ENCODE measurements around the gene KIRREL3. TPM values are rescaled to one million over a fixed set of nuclear protein-coding genes. Genes with fewer than 3 reads are reported as not detected.

KIRREL3 gene
- total RNA-seq, 1 donor from 2014 or later: not detected

DNA sequence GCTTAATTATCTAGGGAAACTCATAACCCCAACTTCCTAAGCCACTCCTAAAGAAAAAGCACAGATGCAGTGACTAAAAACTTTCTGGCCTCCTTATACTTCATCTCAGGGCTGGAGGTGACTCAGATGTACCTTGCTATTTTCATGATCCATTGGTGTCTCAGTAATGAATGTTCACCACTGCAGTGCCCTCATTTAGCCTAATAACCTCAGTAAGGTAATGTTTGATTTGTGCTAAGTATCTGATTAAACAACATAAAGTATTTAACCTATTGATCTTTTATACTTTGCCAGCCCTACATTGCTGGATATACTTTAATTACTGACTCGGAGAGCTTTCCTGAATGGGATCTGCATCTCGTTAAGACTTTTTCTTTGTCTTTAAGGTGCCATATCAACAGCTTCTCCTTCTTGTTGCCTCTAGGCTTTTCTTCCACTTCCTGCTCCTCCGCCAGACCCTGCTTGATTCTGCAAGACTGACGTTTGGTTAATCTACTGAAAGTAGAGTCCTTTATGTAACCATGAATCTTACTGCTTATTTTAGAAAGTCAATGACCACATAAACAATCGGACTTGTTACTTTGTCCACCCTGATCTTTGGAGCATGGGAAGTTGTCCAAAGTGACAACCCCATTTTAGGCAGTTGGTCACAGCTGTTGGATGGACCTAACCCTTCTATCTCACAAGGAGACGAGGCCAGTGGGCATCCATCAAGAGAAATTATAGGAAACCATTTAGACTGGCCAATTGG, 342.1 kb downstream of the KIRREL3 start:
- Histone ChIP-seq H3K4me3 (ENCODE audit: low read depth, low read length) (no peak overlapping the region), H3K27me3 (ENCODE audit: control insufficient read depth, insufficient read depth, low read length) (no peaks in the 10 kb centered on the region), H3K36me3 (ENCODE audit: control insufficient read depth, insufficient read depth, low read length) (no peaks in the 10 kb centered on the region)
- TF ChIP-seq, protein P1, sequence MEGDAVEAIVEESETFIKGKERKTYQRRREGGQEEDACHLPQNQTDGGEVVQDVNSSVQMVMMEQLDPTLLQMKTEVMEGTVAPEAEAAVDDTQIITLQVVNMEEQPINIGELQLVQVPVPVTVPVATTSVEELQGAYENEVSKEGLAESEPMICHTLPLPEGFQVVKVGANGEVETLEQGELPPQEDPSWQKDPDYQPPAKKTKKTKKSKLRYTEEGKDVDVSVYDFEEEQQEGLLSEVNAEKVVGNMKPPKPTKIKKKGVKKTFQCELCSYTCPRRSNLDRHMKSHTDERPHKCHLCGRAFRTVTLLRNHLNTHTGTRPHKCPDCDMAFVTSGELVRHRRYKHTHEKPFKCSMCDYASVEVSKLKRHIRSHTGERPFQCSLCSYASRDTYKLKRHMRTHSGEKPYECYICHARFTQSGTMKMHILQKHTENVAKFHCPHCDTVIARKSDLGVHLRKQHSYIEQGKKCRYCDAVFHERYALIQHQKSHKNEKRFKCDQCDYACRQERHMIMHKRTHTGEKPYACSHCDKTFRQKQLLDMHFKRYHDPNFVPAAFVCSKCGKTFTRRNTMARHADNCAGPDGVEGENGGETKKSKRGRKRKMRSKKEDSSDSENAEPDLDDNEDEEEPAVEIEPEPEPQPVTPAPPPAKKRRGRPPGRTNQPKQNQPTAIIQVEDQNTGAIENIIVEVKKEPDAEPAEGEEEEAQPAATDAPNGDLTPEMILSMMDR (IDR thresholded peaks at IDR 0.05; ENCODE audit: insufficient read depth, low read length, severe bottlenecking): no peak
- DNase-seq (ENCODE audit: low read depth) (no peak), FAIRE-seq (no peak)

DNA sequence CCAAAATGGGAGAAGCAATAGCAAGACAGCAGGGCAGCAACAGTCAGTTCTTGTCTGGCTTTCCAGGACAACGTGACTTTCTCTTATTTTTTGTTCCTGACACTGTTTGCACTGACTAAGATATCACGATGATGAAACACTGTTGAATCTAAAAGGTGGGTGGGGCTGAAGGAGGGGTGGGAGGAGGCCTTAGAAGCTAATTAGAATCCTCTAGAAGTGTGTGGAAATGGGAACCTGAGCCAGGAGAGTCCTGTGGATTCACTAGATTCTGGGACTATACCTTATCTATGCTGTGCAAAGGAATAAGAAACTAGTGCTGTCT, 344.8 kb downstream of the KIRREL3 start:
- Histone ChIP-seq H3K36me3 (ENCODE audit: control insufficient read depth, insufficient read depth, low read length) (no peaks in the 10 kb centered on the region), H3K27me3 (ENCODE audit: control insufficient read depth, insufficient read depth, low read length) (no peaks in the 10 kb centered on the region), H3K4me3 (ENCODE audit: low read depth, low read length) (no peak overlapping the region)
- no peak for FAIRE-seq
- TF ChIP-seq, protein P1 (IDR thresholded peaks at IDR 0.05; ENCODE audit: insufficient read depth, low read length, severe bottlenecking): no peak
- peak; percentile 32 for DNase-seq (ENCODE audit: low read depth)

DNA sequence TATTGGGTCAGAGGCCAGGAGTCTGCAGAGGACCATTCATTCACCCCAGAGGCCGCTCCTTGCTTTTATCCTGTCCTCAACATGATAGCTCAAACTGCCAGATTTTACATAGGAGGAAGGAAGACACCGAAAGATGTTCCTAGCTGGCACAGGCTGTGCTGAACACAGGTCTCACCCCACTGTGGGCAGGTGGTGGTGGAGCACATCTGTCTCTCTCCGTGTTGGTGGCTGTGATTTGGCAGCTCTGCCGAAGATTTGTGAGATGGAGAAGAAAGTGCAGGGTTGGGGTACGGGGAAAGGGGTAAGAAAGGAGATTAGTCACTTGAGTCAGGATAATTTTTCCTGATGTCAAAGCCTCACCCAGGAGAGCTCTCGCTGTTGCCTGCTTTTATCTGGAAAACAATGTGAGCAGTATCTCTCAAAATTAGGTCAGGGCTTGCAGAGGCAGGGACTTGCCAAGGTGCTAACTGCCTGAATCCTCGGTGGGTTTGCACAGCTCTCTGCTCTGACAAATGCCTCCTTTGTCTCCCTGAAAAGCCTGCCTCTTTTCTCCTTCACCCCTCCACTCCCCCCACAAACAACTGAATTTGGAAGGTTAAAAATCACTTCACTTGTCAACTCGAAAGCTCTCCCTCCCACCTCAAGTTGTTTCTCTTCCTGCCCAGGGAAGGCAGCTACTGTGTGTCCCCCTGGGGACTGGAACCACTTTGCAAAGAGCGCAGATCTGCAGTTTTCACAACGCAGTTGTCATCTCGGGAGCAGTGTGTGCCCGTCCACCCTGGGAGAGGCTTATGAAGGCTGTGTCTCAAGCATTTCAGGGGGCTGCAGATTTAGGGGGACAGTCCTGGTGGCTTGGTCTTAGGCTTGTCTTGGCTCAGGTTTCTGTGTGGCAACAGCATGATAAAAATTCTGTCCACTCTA, 345.4 kb downstream of the KIRREL3 start:
- DNase-seq (ENCODE audit: low read depth) (no peak), FAIRE-seq (no peak)
- TF ChIP-seq, protein P1 (IDR thresholded peaks at IDR 0.05; ENCODE audit: insufficient read depth, low read length, severe bottlenecking): no peak
- no peaks in the 10 kb centered on the region for H3K27me3 ChIP-seq (ENCODE audit: control insufficient read depth, insufficient read depth, low read length)
- H3K4me3 ChIP-seq (ENCODE audit: low read depth, low read length): no peak overlapping the region
- H3K36me3 ChIP-seq (ENCODE audit: control insufficient read depth, insufficient read depth, low read length): no peaks in the 10 kb centered on the region

- TF ChIP-seq, protein P1 (IDR thresholded peaks at IDR 0.05; ENCODE audit: insufficient read depth, low read length, severe bottlenecking): no peak
- H3K27me3 ChIP-seq (ENCODE audit: control insufficient read depth, insufficient read depth, low read length): no peaks in the 10 kb centered on the region
- H3K4me3 ChIP-seq (ENCODE audit: low read depth, low read length): no peak overlapping the region
- FAIRE-seq: no peak
- DNase-seq (ENCODE audit: low read depth): no peak
- H3K36me3 ChIP-seq (ENCODE audit: control insufficient read depth, insufficient read depth, low read length): no peaks in the 10 kb centered on the region
Observed at GRCh38 chr11:126653040-126653439, 347.5 kb downstream of the KIRREL3 start.

GRCh38 chr11:126647735-126648134, 352.8 kb downstream of the KIRREL3 start:
- H3K4me3 ChIP-seq (ENCODE audit: low read depth, low read length): no peak overlapping the region
- FAIRE-seq: peak; percentile 90
- peak; percentile 59 for DNase-seq (ENCODE audit: low read depth)

More at GRCh38 chr11:126647735-126648134, 352.8 kb downstream of the KIRREL3 start:
- H3K36me3 ChIP-seq (ENCODE audit: control insufficient read depth, insufficient read depth, low read length): no peaks in the 10 kb centered on the region
- H3K27me3 ChIP-seq (ENCODE audit: control insufficient read depth, insufficient read depth, low read length): no peaks in the 10 kb centered on the region
- TF ChIP-seq, protein P1 (IDR thresholded peaks at IDR 0.05; ENCODE audit: insufficient read depth, low read length, severe bottlenecking): no peak

Measured in bronchial epithelial cell (primary cell).